PFSK-1 (cell line): ENCODE measurements around the gene SETD6.

ENCODE experiments used
- FOXP2 ChIP-seq: optimal IDR thresholded peaks from 2 replicates; pipeline ENCODE3; 2011; ENCODE audit warnings: borderline replicate concordance, control low read depth, inconsistent platforms; ENCODE audit not compliant: insufficient read depth; ENCODE audit errors: extremely low read length, extremely low read depth
- POLR2AphosphoS5 ChIP-seq: IDR thresholded peaks from 2 replicates; pipeline ENCODE4 v1.6.1; 2012; ENCODE audit warnings: low read depth, mild to moderate bottlenecking, control low read depth, low read length, moderate library complexity
- SIN3A ChIP-seq: IDR thresholded peaks from 2 replicates; pipeline ENCODE4 v1.6.1; 2012; ENCODE audit warnings: mild to moderate bottlenecking, low read length, moderate library complexity, borderline replicate concordance; ENCODE audit not compliant: insufficient read depth
- TAF1 ChIP-seq: IDR thresholded peaks from 2 replicates; pipeline ENCODE4 v1.6.1; 2012; ENCODE audit warnings: low read length, control low read depth, borderline replicate concordance; ENCODE audit not compliant: insufficient read depth
- TF ChIP-seq, protein P1 (sequence below), 2 experiments: IDR thresholded peaks; 2 replicates each; pipeline versions ENCODE4 v1.6.1 to v1.8.0; 2011 to 2012; ENCODE audit warnings: low read depth in 2 of 2, low read length in 2 of 2, control low read depth in 1 of 2, inconsistent platforms in 1 of 2, mild to moderate bottlenecking in 1 of 2, moderate library complexity in 1 of 2; ENCODE audit not compliant: insufficient read depth in 1 of 2

The SETD6 gene

DNA sequence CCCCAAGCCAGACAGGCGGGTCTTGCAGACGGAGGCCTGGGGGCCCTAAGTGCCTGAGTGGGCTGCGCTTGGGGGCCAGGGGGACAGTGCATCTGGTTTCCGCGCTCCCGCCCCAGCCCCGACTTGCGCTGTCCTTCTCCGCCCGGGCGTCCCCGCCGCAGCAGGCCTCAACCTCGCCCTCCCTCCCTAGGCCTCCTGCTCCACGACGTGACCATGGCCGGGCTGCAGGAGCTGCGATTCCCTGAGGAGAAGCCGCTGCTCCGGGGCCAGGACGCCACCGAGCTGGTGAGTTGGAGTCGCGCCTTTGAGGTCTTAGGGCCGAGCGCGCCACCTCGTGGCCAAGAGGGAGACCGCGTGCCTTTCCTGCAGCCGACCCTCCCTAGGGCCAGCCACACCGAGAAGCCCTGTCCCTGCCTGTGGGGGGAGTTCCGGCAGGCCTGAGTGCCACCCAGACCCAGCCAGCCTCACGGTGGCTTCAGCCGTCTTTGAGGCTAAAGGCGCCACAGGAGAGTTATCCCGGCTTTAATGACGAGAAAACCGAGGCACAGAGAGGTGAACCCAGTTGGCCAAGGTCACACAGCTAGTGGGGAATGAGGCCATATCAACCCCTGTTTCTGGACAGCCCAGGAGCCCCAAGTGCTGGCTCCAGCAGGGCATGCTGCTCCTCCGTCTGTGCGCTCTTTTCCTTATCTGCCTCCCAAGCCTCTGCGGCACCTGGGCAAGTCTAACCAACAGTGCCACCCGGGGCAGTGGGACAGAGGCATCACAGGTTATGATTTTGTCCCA, 27.6 kb upstream of the SETD6 start:
- no peak for TF ChIP-seq FOXP2
- no peak for TF ChIP-seq SIN3A
- no peak for TF ChIP-seq POLR2AphosphoS5
- TF ChIP-seq TAF1 = no peak
- TF ChIP-seq, protein P1, sequence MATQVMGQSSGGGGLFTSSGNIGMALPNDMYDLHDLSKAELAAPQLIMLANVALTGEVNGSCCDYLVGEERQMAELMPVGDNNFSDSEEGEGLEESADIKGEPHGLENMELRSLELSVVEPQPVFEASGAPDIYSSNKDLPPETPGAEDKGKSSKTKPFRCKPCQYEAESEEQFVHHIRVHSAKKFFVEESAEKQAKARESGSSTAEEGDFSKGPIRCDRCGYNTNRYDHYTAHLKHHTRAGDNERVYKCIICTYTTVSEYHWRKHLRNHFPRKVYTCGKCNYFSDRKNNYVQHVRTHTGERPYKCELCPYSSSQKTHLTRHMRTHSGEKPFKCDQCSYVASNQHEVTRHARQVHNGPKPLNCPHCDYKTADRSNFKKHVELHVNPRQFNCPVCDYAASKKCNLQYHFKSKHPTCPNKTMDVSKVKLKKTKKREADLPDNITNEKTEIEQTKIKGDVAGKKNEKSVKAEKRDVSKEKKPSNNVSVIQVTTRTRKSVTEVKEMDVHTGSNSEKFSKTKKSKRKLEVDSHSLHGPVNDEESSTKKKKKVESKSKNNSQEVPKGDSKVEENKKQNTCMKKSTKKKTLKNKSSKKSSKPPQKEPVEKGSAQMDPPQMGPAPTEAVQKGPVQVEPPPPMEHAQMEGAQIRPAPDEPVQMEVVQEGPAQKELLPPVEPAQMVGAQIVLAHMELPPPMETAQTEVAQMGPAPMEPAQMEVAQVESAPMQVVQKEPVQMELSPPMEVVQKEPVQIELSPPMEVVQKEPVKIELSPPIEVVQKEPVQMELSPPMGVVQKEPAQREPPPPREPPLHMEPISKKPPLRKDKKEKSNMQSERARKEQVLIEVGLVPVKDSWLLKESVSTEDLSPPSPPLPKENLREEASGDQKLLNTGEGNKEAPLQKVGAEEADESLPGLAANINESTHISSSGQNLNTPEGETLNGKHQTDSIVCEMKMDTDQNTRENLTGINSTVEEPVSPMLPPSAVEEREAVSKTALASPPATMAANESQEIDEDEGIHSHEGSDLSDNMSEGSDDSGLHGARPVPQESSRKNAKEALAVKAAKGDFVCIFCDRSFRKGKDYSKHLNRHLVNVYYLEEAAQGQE (IDR thresholded peaks at IDR 0.05; ENCODE audit: insufficient read depth in 1 of 2, low read depth in 2 of 2, low read length in 2 of 2) = no peak

DNA sequence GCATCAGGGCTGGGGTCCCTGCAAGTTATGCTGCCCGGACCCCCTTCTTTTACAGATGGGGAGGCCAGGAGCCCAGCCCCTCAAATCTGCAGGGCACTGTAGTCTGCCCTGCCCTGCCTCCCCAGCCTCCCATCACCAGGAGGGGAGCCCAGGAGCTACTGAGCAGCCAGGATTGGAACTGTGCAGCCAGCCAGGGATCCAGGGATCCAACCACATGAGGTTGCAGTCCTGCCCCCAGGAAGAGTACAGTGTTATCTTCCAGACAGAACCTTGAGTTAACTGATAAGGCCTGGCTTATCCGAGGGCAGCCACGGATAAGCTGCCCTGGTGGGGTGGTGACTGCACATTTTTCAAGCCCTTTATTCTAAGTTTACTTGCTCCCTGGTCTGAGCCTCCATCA, 26.8 kb upstream of the SETD6 start:
- no peak for TF ChIP-seq SIN3A
- TF ChIP-seq TAF1 = no peak
- TF ChIP-seq, protein P1 (IDR thresholded peaks at IDR 0.05; ENCODE audit: insufficient read depth in 1 of 2, low read depth in 2 of 2, low read length in 2 of 2) = no peak
- TF ChIP-seq POLR2AphosphoS5 = no peak
- no peak for TF ChIP-seq FOXP2

DNA sequence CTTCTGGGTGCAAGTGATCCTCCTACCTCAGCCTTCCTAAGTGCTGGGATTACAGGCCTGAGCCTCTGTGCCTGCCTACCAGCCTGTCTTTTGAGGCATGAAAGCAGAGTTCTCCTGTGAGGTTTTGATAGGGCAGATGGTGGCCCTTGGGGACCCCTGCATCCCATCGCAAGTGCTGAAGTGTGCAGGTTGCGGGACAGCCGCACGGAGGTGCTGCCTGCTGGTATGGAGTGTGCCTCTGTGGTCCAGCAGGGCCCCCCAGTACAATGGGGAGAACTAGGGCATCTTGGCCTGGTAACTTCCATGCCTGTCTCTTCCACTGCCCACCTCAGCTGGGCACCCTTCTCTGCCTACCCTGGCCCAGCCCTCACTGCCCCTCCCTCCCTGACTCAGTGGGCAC, 25.3 kb upstream of the SETD6 start:
- no peak for TF ChIP-seq SIN3A
- TF ChIP-seq TAF1 = no peak
- TF ChIP-seq POLR2AphosphoS5 = no peak
- no peak for TF ChIP-seq FOXP2
- TF ChIP-seq, protein P1 (IDR thresholded peaks at IDR 0.05; ENCODE audit: insufficient read depth in 1 of 2, low read depth in 2 of 2, low read length in 2 of 2) = no peak

DNA sequence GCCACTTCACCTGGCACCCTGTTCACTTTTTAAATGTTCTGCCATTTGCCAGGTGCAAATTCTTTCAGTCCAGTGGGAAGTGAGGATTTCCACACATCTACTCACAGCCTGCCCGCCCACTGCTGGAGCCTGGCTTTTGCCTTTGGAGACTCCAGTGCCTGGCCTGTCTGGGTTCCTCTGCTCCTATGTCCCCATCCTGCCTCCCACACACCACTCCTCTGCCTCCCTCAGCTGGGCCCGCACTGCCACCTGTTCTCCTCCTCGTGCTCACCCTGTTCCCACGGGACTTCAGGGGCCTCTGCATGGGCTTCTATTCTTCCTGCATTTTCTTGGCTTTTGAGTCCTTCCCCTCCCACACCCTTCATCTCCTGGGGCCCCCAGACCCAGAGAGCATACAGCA, 23.3 kb upstream of the SETD6 start:
- TF ChIP-seq, protein P1 (IDR thresholded peaks at IDR 0.05; ENCODE audit: insufficient read depth in 1 of 2, low read depth in 2 of 2, low read length in 2 of 2) = no peak
- TF ChIP-seq FOXP2 (no peak), POLR2AphosphoS5 (no peak)

DNA sequence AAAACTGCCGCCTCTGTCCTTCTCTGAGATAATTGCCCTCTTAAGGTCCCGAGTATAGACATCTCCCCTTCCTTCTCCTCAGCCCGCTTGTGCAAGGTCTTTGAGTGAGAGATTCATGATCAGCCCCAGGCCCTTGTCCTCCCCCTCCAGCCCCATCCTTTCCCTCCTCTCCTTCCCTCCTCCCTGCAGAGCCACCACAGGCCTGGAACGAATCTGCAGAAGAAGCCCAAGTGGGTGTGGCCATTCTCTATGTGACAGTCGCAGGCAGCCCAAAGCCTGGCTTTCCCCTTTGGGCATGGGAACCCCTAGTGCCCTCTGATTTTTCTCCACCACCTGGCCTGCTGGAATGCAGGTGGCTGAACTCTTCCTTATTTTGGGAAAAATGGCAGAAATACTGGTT, 22.6 kb upstream of the SETD6 start:
- TF ChIP-seq SIN3A = no peak
- TF ChIP-seq TAF1 = no peak
- no peak for TF ChIP-seq POLR2AphosphoS5
- no peak for TF ChIP-seq FOXP2
- TF ChIP-seq, protein P1 (IDR thresholded peaks at IDR 0.05; ENCODE audit: insufficient read depth in 1 of 2, low read depth in 2 of 2, low read length in 2 of 2) = no peak
